K562 (cell line): ENCODE results near the gene PAN2. TPM values are rescaled to one million over a fixed set of nuclear protein-coding genes. Genes with fewer than 3 reads are reported as not detected.
A peak's percentile ranks its signal among the peaks of the same experiment; 100 is the strongest.

Source experiments
- ATF4 ChIP-seq: fragments of 450-650 bp; formaldehyde crosslinking; IDR thresholded peaks from 2 replicates; pipeline ENCODE4 v1.4.0; 2022; ENCODE audit warnings: mild to moderate bottlenecking, moderate library complexity
- CSDE1 ChIP-seq, 2 experiments: fragments of 450-650 bp; IDR thresholded peaks; 2 replicates each; pipeline ENCODE4 v1.6.1; 2016; ENCODE audit warnings: mild to moderate bottlenecking in 1 of 2
- DACH1 ChIP-seq: fragments of 450-650 bp; IDR thresholded peaks from 2 replicates; pipeline ENCODE4 v1.6.1; 2018; ENCODE audit not compliant: partially characterized antibody
- DIDO1 ChIP-seq: fragments of 450-650 bp; IDR thresholded peaks from 2 replicates; pipeline ENCODE4 v1.6.1; 2016; ENCODE audit warnings: low read depth, missing biosample characterization, missing genetic modification characterization
- EHMT2 ChIP-seq: fragments of 450-650 bp; IDR thresholded peaks from 2 replicates; pipeline ENCODE4 v1.6.1; 2018; ENCODE audit warnings: antibody characterized with exemption
- ELK1 ChIP-seq: sonication (generic); formaldehyde crosslinking; IDR thresholded peaks from 2 replicates; pipeline ENCODE4 v1.8.1; 2022; ENCODE audit warnings: missing genetic modification reagents
- HIVEP1 ChIP-seq: fragments of 250-450 bp; sonication (Bioruptor Pico); IDR thresholded peaks from 2 replicates; pipeline ENCODE4 v1.4.0; 2020; ENCODE audit warnings: mild to moderate bottlenecking
- HMGXB4 ChIP-seq: sonication (generic); formaldehyde crosslinking; IDR thresholded peaks from 2 replicates; pipeline ENCODE4 v1.8.1; 2023; ENCODE audit warnings: mild to moderate bottlenecking, missing genetic modification reagents
- JUND ChIP-seq, 2 experiments: IDR thresholded peaks; 2 replicates in 1 of 2; 3 replicates in 1 of 2; pipeline ENCODE4 v1.6.1; 2011; ENCODE audit warnings: borderline replicate concordance in 2 of 2, low read depth in 2 of 2, low read length in 2 of 2, improper control_type of control experiment in 1 of 2, missing biosample characterization in 1 of 2, missing genetic modification characterization in 1 of 2, missing genetic modification reagents in 1 of 2
- L3MBTL2 ChIP-seq: fragments of 450-650 bp; IDR thresholded peaks from 2 replicates; pipeline ENCODE4 v1.6.1; 2016; ENCODE audit warnings: mild to moderate bottlenecking, moderate library complexity
- MCM5 ChIP-seq: fragments of 450-650 bp; IDR thresholded peaks from 2 replicates; pipeline ENCODE4 v1.6.1; 2016; ENCODE audit warnings: low read depth
- RBBP5 ChIP-seq: fragments of 200-600 bp; sonication (generic); IDR thresholded peaks from 2 replicates; pipeline ENCODE4 v1.6.1; 2012; ENCODE audit warnings: borderline replicate concordance, mild to moderate bottlenecking, low read length, control low read depth, inconsistent platforms; ENCODE audit not compliant: insufficient read depth, poor library complexity, severe bottlenecking
- TRIM28 ChIP-seq: fragments of 450-650 bp; IDR thresholded peaks from 2 replicates; pipeline ENCODE4 v1.6.1; 2017
- USF2 ChIP-seq: sonication (generic); formaldehyde crosslinking; IDR thresholded peaks from 2 replicates; pipeline ENCODE4 v1.5.0; 2020; ENCODE audit warnings: missing genetic modification reagents
- ZNF239 ChIP-seq: fragments of 250-450 bp; sonication (Bioruptor Pico); IDR thresholded peaks from 2 replicates; pipeline ENCODE4 v1.4.0; 2020; ENCODE audit warnings: mild to moderate bottlenecking
- ZNF280A ChIP-seq: fragments of 450-650 bp; IDR thresholded peaks from 2 replicates; pipeline ENCODE4 v1.6.1; 2018; ENCODE audit warnings: mild to moderate bottlenecking, low read depth; ENCODE audit not compliant: partially characterized antibody
- ZNF512 ChIP-seq: IDR thresholded peaks from 2 replicates; pipeline ENCODE4 v1.6.1; 2016; ENCODE audit warnings: missing genetic modification characterization, missing compliant biosample characterization
- ZNF75A ChIP-seq: fragments of 450-650 bp; formaldehyde crosslinking; IDR thresholded peaks from 2 replicates; pipeline ENCODE4 v1.4.0; 2020; ENCODE audit warnings: mild to moderate bottlenecking
- ZNF764 ChIP-seq: fragments of 250-450 bp; sonication (Bioruptor Pico); IDR thresholded peaks from 2 replicates; pipeline ENCODE4 v1.4.0; 2020; ENCODE audit warnings: low read depth, mild to moderate bottlenecking, moderate library complexity
- polyA plus RNA-seq, 8 experiments: library from polyadenylated mRNA; depleted of rRNA in 4 of 8; stranded (reverse) in 5 of 8; unstranded in 3 of 8; fragments of >200 nt; fragmentation: Nextera tagmentation in 2 of 8; fragmentation: Illumina TruSeq in 1 of 8; extraction: Ambion mirVana in 2 of 8; extraction: Trizol in 1 of 8; gene quantifications; 2 replicates each; pipeline versions ENCODE4 v1.2.1 to v1.2.3, GENCODE V29; 2011 to 2014; ENCODE audit warnings: inconsistent platforms in 1 of 8, missing spikeins in 1 of 8
- total RNA-seq, 7 experiments: library from RNA; depleted of rRNA in 6 of 7; stranded (reverse); fragments of >200 nt in 6 of 7; fragmentation: Illumina TruSeq in 2 of 7; extraction: Trizol in 2 of 7; gene quantifications; 2 replicates each; pipeline versions ENCODE4 v1.2.1 to v1.2.3, GENCODE V29; 2011 to 2021; ENCODE audit warnings: low replicate concordance in 1 of 7

The PAN2 gene
- total and polyA plus RNA-seq, 9 of the 15 experiments (the other 6 are each of a cell fraction or from before 2014, with no cell fraction given), result 15.0 to 66.1 (median 25.9) TPM

- TF ChIP-seq ZNF512 (tag) (no peak), RBBP5 (no peak), L3MBTL2 (peak; percentile 91), ELK1 (CRISPR knock-in tag) (no peak), MCM5 (no peak), ZNF239 (CRISPR knock-in tag) (no peak; the same call in 1 of the 2 replicates), JUND (IDR thresholded peaks at IDR 0.05; ENCODE audit: borderline replicate concordance, low read depth, low read length) (no peak; the same call in none of the 2 replicates), JUND (tag; IDR thresholded peaks at IDR 0.05; ENCODE audit: borderline replicate concordance, low read depth, low read length) (peak; percentile 53; the same call in 1 of the 3 replicates), TRIM28 (0 out of 2 replicates have a peak, but pooled peaks have one; percentile 35), EHMT2 (no peak), CSDE1 (IDR thresholded peaks at IDR 0.05) (no peak), DACH1 (no peak), DIDO1 (tag) (no peak), ATF4 (CRISPR knock-in tag) (no peak), ZNF764 (peak; percentile 72; the same call in 1 of the 2 replicates), USF2 (CRISPR knock-in tag) (no peak), HMGXB4 (CRISPR knock-in tag) (no peak), ZNF75A (CRISPR knock-in tag) (0 out of 2 replicates have a peak, but pooled peaks have one; percentile 22), HIVEP1 (CRISPR knock-in tag) (no peak), ZNF280A (no peak)
These were observed at the start of gene PAN2 (continued) for GRCh38 chr12:56333679-56334489.
